NCI-H345 (cell line): ENCODE measurements around the gene TBC1D1.
A peak's percentile ranks its signal among the peaks of the same experiment; 100 is the strongest.

Experiments used
- DNase-seq: peaks from one replicate; lab custom pipeline; 2025; lab: John Stamatoyannopoulos, UW

Gene TBC1D1

DNA sequence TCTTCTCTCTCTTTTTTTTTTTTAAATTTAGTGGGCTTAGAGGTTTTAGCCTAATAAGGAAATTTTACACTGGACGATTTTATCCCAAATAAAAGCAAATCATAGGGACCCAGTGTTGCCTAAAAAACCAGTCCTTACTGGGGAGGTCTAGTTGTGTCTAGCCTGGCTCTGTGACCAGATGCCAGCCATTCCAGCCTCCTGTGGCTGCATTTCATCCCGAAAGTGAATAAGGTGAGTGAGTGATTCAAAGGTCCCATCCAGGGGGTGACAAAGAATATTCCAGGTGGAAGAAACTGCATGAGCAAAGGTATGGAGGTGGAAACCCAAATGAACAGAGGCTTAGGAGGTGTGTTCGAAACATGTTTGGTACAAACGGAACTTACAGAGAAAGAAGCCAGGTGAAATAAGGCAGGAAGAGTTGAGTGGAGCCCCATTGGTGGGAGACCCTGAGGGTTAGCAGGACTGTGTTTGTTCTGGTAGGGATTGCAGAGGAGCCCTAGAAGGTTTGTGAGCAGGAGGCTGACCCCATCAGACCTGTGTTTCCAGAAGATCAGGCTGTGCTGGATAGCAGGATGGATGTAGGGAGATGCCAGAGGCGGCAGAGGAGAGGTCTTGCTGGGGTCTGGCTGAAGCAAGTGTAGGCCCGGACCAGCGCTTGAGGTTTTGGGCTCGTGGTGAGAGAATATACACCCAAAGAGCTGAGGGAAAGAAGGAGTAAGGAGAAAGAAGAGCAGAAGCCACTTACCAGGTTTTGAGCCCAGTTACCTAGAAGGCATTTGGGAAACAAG, 100.9 kb downstream of the TBC1D1 start:
- DNase-seq: no peak

DNA sequence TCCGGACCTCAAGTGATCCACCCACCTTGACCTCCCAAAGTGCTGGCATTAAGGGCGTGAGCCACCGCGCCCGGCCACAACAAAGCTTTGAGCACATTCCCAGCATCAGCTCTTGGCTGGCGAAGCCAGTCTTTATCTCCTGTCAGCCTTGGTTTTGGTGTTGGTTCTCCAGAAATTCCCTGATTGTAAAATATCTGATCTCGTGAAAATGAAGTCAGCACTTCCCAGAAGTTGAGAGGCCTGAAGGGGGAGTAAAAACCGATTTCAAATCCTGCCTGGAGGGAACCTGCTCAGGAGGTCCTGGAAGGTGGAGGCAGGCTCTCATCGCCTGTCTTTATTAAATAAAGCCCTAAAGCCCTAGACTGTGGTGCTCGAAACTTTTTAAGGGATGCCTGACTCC, 102.9 kb downstream of the TBC1D1 start:
- no peak for DNase-seq

DNA sequence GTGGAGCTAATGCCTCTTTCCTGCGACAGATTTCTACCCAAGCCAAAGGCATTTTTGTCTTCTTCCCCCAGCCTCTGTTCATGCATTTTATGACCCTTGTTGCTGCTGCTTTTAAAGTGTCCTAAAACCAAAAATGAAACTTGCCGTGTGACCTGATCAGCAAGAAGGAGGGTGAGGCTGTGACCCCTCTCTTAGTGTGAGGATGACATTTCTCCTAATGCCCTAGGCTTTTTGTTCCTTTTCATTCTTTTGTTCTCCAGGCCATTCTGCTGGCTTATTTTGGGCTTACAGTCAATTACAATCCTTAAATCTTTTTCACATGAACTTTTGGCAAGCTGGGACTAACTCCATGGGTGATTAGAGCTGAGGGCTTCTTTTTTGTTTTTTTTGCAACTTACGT, 103.7 kb downstream of the TBC1D1 start:
- no peak for DNase-seq

GRCh38 chr4:37995299-37995821, 104.5 kb downstream of the TBC1D1 start:
- DNase-seq: no peak

- DNase-seq: no peak
Measured at GRCh38 chr4:37995981-37996775, 105.3 kb downstream of the TBC1D1 start.

DNA sequence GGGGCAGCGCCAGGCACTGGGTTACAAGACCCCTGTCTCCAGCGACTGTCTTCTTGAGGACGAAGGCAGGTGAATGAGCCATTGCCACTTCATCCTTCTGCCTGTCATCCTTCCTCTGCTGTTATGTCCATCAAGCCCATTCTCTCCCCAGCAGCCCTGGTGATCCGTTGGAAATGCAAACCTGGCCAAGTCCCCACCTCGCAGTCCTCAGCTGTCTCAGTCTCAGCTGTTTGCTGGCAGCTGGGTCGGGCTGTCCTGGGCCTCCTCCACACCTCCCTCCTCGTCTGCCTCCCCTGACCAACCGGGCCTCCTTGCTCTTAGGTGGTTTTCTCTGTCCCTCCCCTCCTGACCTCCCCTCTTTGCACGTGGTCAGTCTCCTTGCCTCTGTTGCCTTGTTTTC, 107.3 kb downstream of the TBC1D1 start:
- no peak for DNase-seq

- DNase-seq: peak; percentile 56
Measured at GRCh38 chr4:37999000-37999716, 108.3 kb downstream of the TBC1D1 start.

GRCh38 chr4:37999965-38000364, 109.1 kb downstream of the TBC1D1 start:
- DNase-seq: no peak

DNA sequence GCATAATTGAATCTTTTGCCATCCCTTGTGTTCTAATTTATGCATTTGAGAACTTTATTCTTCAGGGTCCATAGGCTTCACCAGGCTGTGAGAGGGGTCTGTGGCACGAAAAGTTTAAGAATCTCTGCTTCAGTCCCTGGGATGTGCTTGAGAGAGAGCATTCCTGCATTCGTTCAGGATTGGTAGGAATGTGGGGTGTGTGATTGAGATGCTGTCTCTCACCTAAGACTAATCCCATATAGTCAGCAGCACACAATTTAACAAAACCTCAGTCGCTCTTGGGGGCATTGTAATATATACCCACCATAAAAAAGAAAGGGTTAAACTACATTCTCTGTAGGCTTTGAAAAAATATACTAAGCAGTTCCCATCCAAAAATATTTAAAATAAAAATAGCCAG, 111.0 kb downstream of the TBC1D1 start:
- no peak for DNase-seq

GRCh38 chr4:38002451-38003071, 111.7 kb downstream of the TBC1D1 start:
- DNase-seq: no peak

- no peak for DNase-seq
Measured at GRCh38 chr4:38003102-38003501, 112.2 kb downstream of the TBC1D1 start.

- no peak for DNase-seq
Measured at GRCh38 chr4:38003628-38004027, 112.7 kb downstream of the TBC1D1 start.

DNA sequence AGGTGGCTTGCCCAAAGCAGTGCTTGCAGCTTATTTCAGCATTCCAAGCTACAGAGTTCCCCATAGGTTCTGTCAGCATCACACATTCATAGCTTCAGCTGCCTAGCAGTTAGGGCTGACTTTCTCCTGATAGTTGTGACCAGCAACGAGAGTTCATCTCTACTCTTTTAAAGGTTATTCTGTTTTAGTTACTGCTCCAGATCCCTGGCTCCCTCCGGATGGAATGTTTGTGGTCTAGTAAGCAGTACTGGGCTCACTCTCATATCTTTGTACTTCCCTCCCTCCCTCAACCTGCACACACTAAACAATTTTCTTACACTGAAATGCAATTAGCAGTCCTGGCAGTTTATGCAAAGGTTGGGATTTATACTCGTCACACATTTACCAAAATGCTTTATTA, 113.2 kb downstream of the TBC1D1 start:
- no peak for DNase-seq

DNA sequence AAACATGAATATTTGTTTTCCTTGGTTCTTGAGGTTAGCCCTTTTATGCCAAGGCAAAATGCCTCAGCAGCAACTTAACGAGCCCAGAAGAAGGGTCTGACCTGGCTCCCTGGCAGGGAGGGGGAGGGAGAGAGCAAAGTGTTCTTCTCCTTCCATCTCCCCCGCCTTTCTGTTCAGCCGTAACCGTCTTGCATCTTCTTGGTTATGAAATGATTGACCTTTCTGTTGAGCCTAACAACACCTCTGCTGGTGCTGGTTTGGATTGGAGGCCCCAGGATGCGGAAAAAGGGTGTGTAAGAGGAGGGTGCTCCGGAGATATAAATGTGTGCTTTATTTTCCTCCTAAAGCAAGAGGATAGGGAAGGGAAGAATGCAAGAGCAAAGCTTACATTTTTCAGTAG, 114.0 kb downstream of the TBC1D1 start:
- DNase-seq: no peak

DNA sequence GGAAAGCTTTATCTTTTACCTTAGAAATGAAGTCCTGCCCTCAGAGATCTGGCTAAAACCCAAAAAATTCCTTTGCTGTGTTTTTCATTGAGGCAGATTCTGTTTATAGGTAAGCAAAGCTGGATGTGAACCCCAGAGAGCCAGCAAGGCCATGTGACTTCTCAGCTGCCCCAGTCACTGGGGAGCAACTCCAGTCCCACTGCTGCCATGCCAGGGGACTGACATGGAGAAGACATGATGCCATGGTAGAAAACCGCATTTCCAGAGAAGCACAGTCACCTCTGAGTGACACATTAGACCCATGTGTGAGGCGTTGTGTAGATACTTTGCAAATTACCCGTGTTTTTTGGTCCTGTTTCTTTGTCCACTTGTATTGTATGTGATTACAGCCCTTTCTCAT, 114.8 kb downstream of the TBC1D1 start:
- no peak for DNase-seq

DNA sequence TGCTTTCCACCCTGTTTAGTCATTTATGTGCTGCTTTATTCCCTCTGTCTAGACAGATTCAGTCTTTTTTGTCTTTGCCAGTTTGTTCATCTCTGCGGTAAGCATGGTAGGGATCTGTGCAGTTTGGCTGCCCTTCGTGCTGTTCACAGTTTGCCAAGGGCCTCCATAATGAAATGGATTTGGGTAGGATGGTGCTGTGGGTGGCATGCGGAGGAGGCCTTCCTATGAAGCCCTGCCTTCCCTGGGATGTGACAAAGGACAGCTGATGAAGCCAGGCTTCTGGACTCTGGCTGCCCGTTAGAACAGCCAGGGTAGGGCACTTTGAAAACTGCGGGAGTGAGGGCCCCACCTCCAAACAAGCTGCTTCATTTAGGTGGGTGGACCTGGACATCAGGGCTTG, 116.8 kb downstream of the TBC1D1 start:
- no peak for DNase-seq

DNA sequence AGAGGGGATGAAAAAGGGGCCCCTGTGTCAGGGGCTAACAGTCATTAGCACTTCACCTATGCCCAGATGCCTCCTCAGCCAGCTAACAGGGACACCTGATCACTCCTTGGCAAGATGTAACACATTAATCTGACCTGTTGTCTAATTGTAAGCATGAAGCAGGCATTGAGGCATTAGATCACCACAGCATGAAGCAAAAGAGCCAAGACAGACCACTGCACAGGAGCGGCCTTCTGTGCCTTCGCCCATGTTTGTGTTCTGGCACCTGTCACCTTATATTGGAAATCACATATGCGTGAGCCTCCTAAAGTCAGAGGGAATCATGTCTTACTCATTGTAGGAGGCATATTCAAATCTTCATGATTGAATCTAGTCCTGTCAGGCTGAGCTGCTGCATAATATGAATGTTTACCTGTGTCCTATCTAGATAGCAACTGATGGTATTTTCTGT, 117.7 kb downstream of the TBC1D1 start:
- no peak for DNase-seq

DNA sequence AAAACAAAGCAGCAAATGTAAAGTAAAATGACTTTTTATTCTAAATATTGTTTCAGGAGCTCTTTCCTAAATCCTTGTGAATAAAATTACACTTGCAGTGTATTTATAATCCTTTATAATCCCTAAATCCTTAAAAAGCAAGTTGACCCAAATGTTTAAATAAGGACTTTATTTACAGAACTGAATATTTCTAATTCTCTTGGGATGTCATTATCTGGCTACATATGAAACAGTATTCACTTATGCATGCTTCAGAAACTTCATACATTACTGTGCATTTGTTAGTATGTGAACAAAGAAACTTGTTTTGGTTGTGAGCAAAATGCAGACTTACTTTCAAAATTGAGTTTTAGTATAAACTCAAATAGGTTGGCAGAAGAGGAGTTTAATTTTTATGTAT, 118.5 kb downstream of the TBC1D1 start:
- DNase-seq: no peak

DNA sequence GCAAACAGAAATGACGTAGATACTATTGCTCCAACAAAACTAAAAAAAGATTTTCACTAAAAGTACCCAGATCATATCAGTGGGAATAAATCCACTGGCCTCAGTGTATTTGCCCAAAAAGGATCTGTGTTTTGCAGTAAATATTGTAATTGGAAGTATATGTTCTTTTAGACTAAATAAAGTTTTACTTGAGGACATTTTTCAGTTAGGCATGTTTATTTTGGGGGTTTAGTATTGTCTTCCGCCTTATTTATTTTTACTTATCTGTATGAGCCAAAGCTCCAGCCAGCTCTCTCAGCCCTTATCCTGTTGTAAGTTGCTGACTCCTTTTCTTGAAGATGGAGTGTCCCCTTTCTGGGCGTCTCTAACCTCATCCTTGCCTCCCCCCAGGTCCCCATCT, 119.1 kb downstream of the TBC1D1 start:
- DNase-seq: no peak

GRCh38 chr4:38011511-38012162, 120.8 kb downstream of the TBC1D1 start:
- no peak for DNase-seq
